Measurements from ENCODE around the gene DKK3. TPM values are rescaled to one million over a fixed set of nuclear protein-coding genes. Genes with fewer than 3 reads are reported as not detected.
A peak's percentile ranks its signal among the peaks of the same experiment; 100 is the strongest.

DKK3 gene
- total RNA-seq, 3 donors from 2014 or later (not counting 1 experiment from before 2014, with no cell fraction given), result 0.16 to 0.70 TPM; not detected in 1

- intact Hi-C loops (cut with micrococcal nuclease), result no loop called here
- Histone ChIP-seq H3K27ac (ENCODE audit: low read length) (peak overlapping the region; percentile 20), H3K27me3 (ENCODE audit: control insufficient read depth, insufficient read depth, low read length) (no peaks in the 10 kb centered on the region), H3K36me3 (ENCODE audit: control insufficient read depth, insufficient read depth, low read length) (peaks cover 24% of the 10 kb centered on the region), H3K9me3 (ENCODE audit: control insufficient read depth, insufficient read depth, low read length) (no peaks in the 10 kb centered on the region), H3K4me3 (ENCODE audit: low read length) (no peak overlapping the region), H3K4me1 (ENCODE audit: control insufficient read depth, insufficient read depth, low read length) (peaks cover 18% of the 10 kb centered on the region)
- H3K27me3 Mint-ChIP-seq (ENCODE audit: low read depth in 2 of 2), result no peaks in the 10 kb centered on the region
- peaks cover 13% of the 10 kb centered on the region for H3K36me3 Mint-ChIP-seq
- ATAC-seq (peak in 1 of 3 donors; percentile 77), DNase-seq (peak in 1 of 2 donors; percentile 58)
- peak overlapping the region; percentile 58 to 60 for H3K27ac Mint-ChIP-seq
- no peak overlapping the region for H3K4me3 Mint-ChIP-seq
- no peaks in the 10 kb centered on the region for H3K9me3 Mint-ChIP-seq
- WGBS (ENCODE audit: insufficient coverage), result no CpG with 5 or more reads among the region's 1 CpG
- H3K4me1 Mint-ChIP-seq, result peaks cover 23 to 27% of the 10 kb centered on the region in 2 donors
- TF ChIP-seq CTCF (IDR thresholded peaks at IDR 0.05), result no peak
Measured at GRCh38 chr11:11960687-11961086, 47.7 kb downstream of the DKK3 start.

- Histone ChIP-seq H3K9me3 (ENCODE audit: control insufficient read depth, insufficient read depth, low read length) (no peaks in the 10 kb centered on the region), H3K27ac (ENCODE audit: low read length) (no peak overlapping the region), H3K27me3 (ENCODE audit: control insufficient read depth, insufficient read depth, low read length) (no peaks in the 10 kb centered on the region), H3K4me3 (ENCODE audit: low read length) (no peak overlapping the region), H3K4me1 (ENCODE audit: control insufficient read depth, insufficient read depth, low read length) (peaks cover 18% of the 10 kb centered on the region), H3K36me3 (ENCODE audit: control insufficient read depth, insufficient read depth, low read length) (peaks cover 35% of the 10 kb centered on the region)
- Mint-ChIP-seq H3K4me1 (peaks cover 23 to 27% of the 10 kb centered on the region in 2 donors), H3K27ac (peak overlapping the region; percentile 58 to 60), H3K9me3 (no peaks in the 10 kb centered on the region), H3K36me3 (peaks cover 16% of the 10 kb centered on the region), H3K27me3 (ENCODE audit: low read depth in 2 of 2) (no peaks in the 10 kb centered on the region), H3K4me3 (no peak overlapping the region)
- DNase-seq (no peak), ATAC-seq (no peak)
- intact Hi-C loops (cut with micrococcal nuclease), result no loop called here
- TF ChIP-seq CTCF (IDR thresholded peaks at IDR 0.05), result no peak
Measured at GRCh38 chr11:11959601-11960000, 48.8 kb downstream of the DKK3 start.

GRCh38 chr11:11958403-11959231 lies 49.8 kb downstream of the DKK3 start:
- no peak overlapping the region for H3K4me3 Mint-ChIP-seq
- no peaks in the 10 kb centered on the region for H3K9me3 Mint-ChIP-seq
- peaks cover 23 to 27% of the 10 kb centered on the region in 2 donors for H3K4me1 Mint-ChIP-seq
- DNase-seq (no peak), ATAC-seq (no peak)
- peak overlapping the region; percentile 58 to 60 for H3K27ac Mint-ChIP-seq
- no peaks in the 10 kb centered on the region for H3K9me3 ChIP-seq (ENCODE audit: control insufficient read depth, insufficient read depth, low read length)
- no peaks in the 10 kb centered on the region for H3K27me3 Mint-ChIP-seq (ENCODE audit: low read depth in 2 of 2)
- WGBS (ENCODE audit: insufficient coverage), result 95% methylated on average over 11 of the region's 11 CpGs
- no peaks in the 10 kb centered on the region for H3K27me3 ChIP-seq (ENCODE audit: control insufficient read depth, insufficient read depth, low read length)
- no peak overlapping the region for H3K4me3 ChIP-seq (ENCODE audit: low read length)
- no peak for TF ChIP-seq CTCF (IDR thresholded peaks at IDR 0.05)
- H3K27ac ChIP-seq (ENCODE audit: low read length), result no peak overlapping the region
- H3K4me1 ChIP-seq (ENCODE audit: control insufficient read depth, insufficient read depth, low read length), result peaks cover 18% of the 10 kb centered on the region
- intact Hi-C loops (cut with micrococcal nuclease), result no loop called here
- H3K36me3 Mint-ChIP-seq, result peaks cover 17% of the 10 kb centered on the region
- peaks cover 42% of the 10 kb centered on the region for H3K36me3 ChIP-seq (ENCODE audit: control insufficient read depth, insufficient read depth, low read length)
